ENCODE results near the gene DNAJC4.
"Not testable (repeated sequence)": the region's sequence is repeated elsewhere in the genome, so short reads cannot be mapped to it uniquely, and the experiment has no call there.

Gene DNAJC4

DNA sequence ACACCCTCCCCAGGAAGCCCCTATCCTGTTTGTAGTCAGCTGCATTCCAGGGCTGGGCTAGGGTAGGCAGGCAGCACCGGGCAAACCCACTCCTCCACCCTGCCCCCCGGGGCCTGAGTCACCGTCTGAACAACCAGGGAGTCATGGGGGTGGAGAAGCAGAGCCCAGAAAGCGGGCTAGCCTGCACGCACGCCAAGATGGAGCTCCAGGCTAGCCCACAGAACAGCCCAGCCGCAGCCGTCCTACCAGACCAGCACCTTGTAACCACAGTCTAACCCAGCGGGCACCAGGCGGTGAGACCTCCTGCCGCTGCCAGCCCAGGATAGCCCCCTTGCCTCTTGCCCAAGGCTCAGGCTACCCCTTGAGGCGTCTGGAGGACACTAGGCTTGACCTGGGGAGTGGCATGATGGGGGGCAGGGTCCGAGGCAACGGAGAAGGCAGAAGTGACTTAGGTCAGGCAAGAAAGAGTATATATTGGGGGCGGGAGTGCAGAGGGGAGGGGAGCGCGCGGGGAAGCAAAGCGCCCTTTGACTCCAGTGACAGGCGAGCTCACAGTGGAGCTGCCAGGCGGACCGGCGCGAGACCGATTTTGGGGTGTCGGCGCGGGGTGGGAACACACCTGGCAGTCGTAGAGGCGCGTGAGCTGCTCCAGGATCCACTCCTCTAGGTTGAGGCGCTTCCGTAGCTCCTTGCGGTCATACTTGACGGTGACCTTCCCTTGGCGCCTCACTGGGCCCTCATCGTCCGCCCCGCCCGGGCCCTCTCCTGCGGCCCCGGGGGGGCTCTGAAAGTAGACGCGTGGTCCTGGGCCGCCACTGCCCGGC lies 15.7 kb downstream of the DNAJC4 start:
- DNase-seq (ENCODE audit: low read depth) = peak; percentile 91

DNA sequence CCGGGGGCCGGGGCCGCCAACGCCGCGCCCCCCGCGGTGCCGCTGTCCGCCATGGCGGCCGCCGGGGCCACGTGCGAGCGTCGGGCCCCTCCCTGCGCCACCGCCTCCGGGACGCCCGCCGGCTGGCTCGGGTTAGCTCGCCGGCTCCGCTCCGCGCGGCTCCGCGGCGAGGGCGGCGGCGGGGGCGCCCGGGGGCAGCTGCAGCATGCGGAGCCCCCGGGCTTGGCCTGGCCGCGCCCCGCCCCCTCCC lies 16.2 kb downstream of the DNAJC4 start:
- not testable (repeated sequence) for DNase-seq (ENCODE audit: low read depth)

- peak; percentile 88 for DNase-seq (ENCODE audit: low read depth)
Observed at GRCh38 chr11:64246871-64247728, 16.8 kb downstream of the DNAJC4 start, which contains the start of gene PPP1R14B. Gene PPP1R14B, minus strand, starts transcription at chr11:64246943. Its CDS starts 270 bp downstream, at chr11:64246673.

- no peak for DNase-seq (ENCODE audit: low read depth)
Observed at GRCh38 chr11:64247729-64248531, 17.6 kb downstream of the DNAJC4 start.

GRCh38 chr11:64248578-64248977 lies 18.2 kb downstream of the DNAJC4 start:
- DNase-seq (ENCODE audit: low read depth) = no peak

DNA sequence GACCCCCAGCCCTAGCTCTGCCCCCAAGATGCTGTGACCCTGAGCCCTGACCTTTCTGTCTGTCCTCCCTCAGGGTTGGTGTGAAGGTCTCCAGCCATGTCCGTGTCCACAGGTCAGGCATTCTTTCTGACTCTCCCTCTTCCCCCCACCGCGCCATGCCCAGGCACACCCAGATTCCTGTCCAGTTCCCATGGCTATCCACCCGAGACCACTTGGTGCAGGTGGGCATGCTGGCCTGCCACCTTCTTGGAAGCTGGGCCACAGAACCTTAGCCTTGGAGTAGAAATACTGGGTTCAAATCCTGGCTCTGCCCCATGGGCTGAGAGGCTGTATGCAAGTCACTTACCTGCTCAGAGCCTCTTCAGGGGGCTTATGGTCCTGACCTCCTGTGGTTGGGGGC lies 18.7 kb downstream of the DNAJC4 start:
- no peak for DNase-seq (ENCODE audit: low read depth)

DNA sequence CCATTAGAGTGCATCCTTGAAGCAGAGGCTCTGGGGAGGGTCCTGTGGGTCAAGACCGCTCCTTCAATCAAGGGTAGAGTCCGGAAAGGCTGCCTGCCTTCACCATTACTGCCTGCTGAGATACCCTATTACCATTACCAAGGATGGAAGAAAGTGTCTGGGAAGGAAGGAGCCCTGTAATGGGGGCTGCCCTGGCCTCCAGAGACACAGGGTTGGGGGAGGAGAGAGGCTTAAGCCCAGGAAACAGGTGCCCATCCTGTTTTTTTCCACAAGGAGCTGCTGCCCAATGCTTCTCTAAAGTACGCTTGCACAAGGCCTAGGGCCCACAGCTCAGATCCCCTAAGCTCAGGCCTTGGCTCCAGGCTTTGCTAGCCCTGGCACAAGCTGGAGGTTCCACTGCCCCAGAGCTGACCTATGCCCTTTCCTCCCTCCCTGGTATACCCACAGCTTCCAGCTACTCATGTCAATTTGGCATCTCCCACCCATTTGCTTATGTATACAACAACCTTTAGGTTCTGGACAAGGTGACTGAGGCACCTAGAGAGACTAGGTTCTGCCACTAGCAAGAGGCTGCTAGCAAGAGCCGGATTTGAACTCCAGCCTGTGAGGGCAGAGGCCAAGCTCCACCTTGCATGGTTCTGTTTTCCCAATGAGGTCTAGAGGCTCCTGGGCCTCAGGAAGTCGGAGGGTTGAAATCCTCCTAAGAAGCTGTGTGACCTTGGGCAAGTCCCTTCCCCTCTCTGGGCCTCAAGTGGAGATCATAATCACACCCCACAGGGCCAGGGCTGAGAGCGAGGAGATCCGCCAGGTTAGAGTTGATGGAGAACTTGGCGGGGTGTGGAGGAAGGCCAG lies 19.4 kb downstream of the DNAJC4 start:
- no peak for DNase-seq (ENCODE audit: low read depth)

DNA sequence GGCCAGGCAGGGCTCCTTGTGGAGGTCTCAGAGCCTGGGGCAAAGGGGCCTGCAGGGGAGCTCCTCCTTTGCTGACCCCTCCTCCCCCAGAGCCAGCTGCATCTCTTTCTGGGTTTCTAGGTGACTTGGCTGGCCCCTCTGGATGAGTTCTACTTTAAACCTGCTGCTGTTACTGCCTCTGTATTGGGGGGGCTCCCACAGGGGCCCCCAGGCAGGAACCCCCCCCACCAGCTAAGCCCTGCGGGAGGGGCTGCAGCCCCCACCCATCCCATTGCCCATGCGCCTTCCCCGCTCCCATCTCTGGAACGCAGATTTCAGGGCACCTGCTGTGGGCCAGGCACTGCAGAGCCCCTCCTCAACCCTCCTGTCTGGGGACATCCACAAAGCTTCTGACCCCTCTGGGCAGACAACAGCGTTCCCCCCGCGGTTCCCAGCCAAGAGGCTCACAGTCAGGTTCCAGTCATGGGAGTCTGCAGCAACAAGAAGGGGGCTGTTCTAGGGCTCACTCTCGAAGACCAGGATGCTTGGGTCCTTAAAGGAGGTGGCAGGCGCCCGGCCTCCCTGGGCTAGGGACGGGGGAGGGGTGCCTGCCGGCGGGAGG lies 20.2 kb downstream of the DNAJC4 start:
- DNase-seq (ENCODE audit: low read depth) = no peak

DNA sequence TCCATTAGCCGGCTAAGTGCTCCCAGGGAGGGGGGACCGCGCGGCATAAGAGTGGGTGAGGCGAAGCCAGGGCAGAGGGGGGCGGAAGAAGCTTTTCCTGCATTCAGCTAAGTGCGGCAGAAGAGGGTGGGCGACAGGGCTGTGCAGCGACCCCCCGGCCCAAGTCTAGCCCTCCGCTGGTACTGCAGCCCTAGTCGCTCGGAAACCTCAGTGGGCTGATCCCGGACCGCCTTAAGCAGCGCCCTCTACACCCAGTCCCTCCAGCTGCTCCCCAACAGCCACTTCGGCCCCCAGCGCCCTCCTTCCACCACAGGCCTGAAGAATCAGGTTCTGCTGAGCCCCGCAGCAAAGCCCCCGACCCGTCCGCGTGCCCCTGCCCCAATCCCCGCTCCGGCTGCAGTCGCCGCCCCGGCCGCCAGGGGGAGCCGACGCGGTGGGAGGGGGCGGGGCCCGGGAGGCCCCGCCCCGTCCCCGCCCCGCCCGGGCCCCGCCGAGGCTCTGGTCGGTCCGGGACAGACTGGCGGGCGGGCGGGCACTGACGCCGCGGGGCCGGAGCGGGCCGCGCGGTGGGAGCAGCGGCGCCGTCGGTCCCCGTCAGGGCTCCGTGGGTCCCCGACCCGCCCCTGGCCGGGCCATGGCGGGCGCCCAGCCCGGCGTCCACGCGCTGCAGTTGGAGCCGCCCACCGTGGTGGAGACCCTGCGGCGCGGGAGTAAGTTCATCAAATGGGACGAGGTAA lies 20.8 kb downstream of the DNAJC4 start, which contains the start of gene PLCB3:
Gene PLCB3 (plus strand): TSS at position 515 of the 737 bp plus-strand sequence. CDS start 120 bp downstream, at position 635.
- DNase-seq (ENCODE audit: low read depth) = peak; percentile 29

DNA sequence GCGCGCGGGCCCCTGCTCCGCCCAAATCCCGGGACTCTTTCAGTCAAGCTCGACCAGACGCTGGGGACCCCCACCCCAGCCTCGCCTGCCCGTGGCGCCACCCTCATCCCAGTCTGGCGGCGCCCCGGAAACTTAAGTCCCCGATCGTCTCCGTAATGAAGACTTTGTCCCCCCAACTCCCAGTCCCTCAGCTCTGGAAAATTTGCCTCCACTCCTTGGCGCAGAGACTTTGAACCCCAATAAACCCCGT lies 21.3 kb downstream of the DNAJC4 start:
- DNase-seq (ENCODE audit: low read depth) = no peak

DNA sequence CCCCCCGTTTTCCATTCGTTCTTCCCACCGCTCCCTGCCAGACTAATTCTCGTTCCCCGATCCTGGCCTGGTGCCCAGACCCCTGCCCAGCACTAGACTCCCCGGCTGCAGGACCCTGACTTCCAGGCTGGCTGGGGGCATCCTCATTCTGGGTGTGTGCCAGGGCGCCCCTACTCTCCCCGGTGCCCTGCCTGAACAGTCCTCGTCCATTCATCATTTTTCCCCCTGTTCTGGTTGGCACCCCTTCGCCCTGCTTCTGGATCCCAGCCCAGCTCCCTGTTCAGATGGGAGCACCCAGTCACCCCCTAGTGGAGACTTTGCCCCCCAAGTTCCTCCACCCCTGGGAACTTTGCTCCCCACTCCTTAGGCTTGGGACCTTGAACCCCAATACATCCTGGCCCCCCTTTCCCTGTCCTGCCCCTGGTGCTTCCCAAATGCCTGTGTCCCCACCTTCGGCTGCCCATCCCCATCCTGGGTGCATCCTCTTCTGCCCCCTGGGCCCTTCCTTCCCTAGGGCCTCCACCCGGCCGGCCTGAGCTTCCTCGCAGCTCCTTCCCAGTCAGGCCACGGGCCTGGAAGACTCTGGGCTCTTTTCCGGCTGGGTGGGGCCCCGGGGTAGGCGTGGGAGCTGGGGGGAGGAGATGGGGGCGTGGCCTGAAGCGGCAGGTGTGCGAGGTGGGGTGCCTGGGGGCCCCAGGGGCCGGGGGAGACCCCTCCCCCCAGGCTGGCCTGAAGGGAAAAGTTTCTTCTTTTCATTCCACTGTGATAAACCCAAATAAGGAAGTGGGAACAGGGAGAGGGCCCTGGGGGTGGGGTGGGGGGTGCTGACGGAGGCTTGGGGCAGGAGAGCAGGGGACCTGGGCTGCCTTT lies 21.9 kb downstream of the DNAJC4 start:
- peak; percentile 29 for DNase-seq (ENCODE audit: low read depth)

GRCh38 chr11:64253043-64253442 lies 22.7 kb downstream of the DNAJC4 start:
- no peak for DNase-seq (ENCODE audit: low read depth)

GRCh38 chr11:64253481-64253880 lies 23.1 kb downstream of the DNAJC4 start:
- DNase-seq (ENCODE audit: low read depth) = no peak

DNA sequence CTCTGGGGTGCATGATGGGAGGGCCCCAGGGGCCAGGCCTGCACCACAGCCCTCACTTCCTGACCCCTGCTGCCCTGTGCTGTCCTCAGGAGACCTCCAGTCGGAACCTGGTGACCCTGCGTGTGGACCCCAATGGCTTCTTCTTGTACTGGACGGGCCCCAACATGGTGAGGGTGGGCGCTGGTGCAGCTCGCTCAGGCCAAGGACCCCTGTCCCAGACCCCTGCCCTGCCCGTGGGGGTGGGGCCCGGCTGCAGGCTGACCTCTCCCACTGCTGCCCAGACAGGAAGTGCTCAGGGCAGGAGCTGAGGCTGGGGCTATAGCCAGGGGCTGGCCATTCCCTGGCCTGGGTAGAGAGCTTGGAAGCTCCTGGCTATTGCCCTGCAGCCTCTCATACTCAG lies 24.0 kb downstream of the DNAJC4 start:
- no peak for DNase-seq (ENCODE audit: low read depth)

DNA sequence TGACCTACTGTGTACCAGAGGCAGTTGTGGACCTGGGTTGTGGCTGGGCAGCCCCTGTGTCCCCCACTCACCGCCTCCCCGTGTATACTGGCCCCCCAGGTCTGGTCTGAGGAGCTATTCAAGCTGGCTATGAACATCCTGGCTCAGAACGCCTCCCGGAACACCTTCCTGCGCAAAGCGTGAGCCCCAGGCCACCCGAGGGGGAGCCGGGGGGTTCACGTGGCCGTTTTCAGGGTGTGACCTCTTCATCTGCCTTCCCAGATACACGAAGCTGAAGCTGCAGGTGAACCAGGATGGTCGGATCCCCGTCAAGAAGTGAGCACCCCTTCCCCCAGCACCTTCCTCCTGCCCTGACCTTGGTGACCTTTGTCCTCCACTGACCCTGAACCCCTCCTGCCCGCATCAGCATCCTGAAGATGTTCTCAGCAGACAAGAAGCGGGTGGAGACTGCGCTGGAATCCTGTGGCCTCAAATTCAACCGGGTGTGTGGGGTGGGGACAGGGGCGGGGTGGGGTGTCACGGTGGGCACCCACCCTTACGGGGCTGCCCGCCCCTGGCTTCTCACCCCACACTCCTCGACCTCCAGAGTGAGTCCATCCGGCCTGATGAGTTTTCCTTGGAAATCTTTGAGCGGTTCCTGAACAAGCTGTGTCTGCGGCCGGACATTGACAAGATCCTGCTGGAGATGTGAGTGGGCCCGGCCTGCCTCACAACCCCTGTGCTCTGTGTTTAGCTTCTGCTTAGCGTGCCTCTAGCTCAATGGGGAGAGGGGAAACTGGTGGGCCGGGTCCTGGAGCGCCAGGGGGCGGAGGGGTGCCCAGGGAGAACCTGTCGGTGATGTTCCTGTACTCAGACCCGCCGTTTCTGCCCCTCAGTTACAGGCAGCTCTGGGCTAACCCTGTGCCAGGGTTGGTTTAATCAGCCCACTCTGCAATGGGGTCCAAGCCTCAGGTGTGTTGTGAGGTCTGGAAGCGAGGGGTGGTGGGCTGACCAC lies 25.1 kb downstream of the DNAJC4 start:
- DNase-seq (ENCODE audit: low read depth) = no peak

DNA sequence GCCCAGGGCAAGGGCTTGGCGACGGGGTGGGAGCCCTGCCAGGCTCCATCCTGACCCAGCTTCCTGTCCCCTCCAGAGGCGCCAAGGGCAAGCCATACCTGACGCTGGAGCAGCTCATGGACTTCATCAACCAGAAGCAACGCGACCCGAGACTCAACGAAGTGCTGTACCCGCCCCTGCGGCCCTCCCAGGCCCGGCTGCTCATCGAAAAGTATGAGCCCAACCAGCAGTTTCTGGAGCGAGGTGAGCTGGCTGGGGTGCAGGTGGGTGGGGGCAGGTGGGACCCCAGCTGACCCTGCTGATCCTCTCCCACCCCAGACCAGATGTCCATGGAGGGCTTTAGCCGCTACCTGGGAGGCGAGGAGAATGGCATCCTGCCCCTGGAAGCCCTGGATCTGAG lies 26.0 kb downstream of the DNAJC4 start:
- no peak for DNase-seq (ENCODE audit: low read depth)

- DNase-seq (ENCODE audit: low read depth) = no peak
Observed at GRCh38 chr11:64258356-64258755, 28.0 kb downstream of the DNAJC4 start.

GRCh38 chr11:64258946-64259532 lies 28.7 kb downstream of the DNAJC4 start:
- DNase-seq (ENCODE audit: low read depth) = no peak

Data from iris pigment epithelial cell (primary cell).